B cell (primary cell): ENCODE data around the gene RAB7B. TPM values are rescaled to one million over a fixed set of nuclear protein-coding genes. Genes with fewer than 3 reads are reported as not detected.

ENCODE experiments used
- ATAC-seq: fragments of 200-7000 bp; cut with Tn5 transposase; one replicate; pipeline ENCODE4 v1.10.0; 2021; ENCODE audit warnings: low read depth, mild to moderate bottlenecking, moderate number of reproducible peaks, moderate library complexity
- CTCF ChIA-PET: fragments of 350-600 bp; sonication (Branson Sonifier 250); formaldehyde crosslinking; loops from one replicate; lab custom pipeline; 2021; ENCODE audit warnings: antibody characterized with exemption, inconsistent platforms; lab: Charles Lee
- POLR2A ChIA-PET: fragments of 350-600 bp; sonication (Branson Sonifier 250); formaldehyde crosslinking; loops from one replicate; lab custom pipeline; 2021; ENCODE audit warnings: antibody characterized with exemption; lab: Charles Lee
- DNase-seq: peaks from one replicate; pipeline ENCODE4 v3.0.0; 2013
- H2AFZ ChIP-seq: 2 replicates; pipeline ENCODE4 v1.6.1; 2012; ENCODE audit warnings: mild to moderate bottlenecking, low read depth, low read length; ENCODE audit not compliant: insufficient read depth, poor library complexity, severe bottlenecking
- H3K27ac ChIP-seq, 2 donors: 1 replicate in 1 of 2; 2 replicates in 1 of 2; pipeline ENCODE4 v1.5.1; 2012 to 2013; ENCODE audit warnings: low read length in 2 of 2, mild to moderate bottlenecking in 2 of 2, moderate library complexity in 1 of 2
- H3K27me3 ChIP-seq, 4 experiments: fragments of 200-600 bp in 1 of 4; sonication (generic) in 1 of 4; replicated peaks in 1 of 4; 1 replicate in 2 of 4; 2 replicates in 2 of 4; pipeline versions ENCODE4 v1.6.1 to v1.7.0; 2013 to 2016; ENCODE audit warnings: low read length in 3 of 4, mild to moderate bottlenecking in 2 of 4, mixed read lengths in 1 of 4, moderate library complexity in 1 of 4; ENCODE audit not compliant: insufficient read depth in 4 of 4, control insufficient read depth in 3 of 4; ENCODE audit errors: control extremely low read depth in 1 of 4
- H3K36me3 ChIP-seq, 2 experiments: replicated peaks in 1 of 2; 1 replicate in 1 of 2; 2 replicates in 1 of 2; pipeline versions ENCODE4 v1.6.1 to v1.7.1; 2013; ENCODE audit warnings: low read length in 1 of 2; ENCODE audit not compliant: insufficient read depth in 2 of 2, control insufficient read depth in 1 of 2; ENCODE audit errors: control extremely low read depth in 1 of 2, extremely low read depth in 1 of 2
- H3K4me1 ChIP-seq, 2 donors: fragments of 200-600 bp in 1 of 2; sonication (generic) in 1 of 2; 1 replicate in 1 of 2; 2 replicates in 1 of 2; pipeline versions ENCODE4 v1.5.1 to v1.6.1; 2013 to 2017; ENCODE audit warnings: low read length in 2 of 2; ENCODE audit not compliant: control insufficient read depth in 2 of 2, insufficient read depth in 2 of 2
- H3K4me2 ChIP-seq: replicated peaks from 2 replicates; pipeline ENCODE3; 2012; ENCODE audit warnings: mild to moderate bottlenecking, low read depth, low read length; ENCODE audit not compliant: poor library complexity, severe bottlenecking
- H3K4me3 ChIP-seq, 5 experiments: fragments of 200-600 bp in 1 of 5; sonication (generic) in 1 of 5; 1 replicate in 3 of 5; 2 replicates in 2 of 5; pipeline versions ENCODE4 v1.5.1 to v1.7.0; 2011 to 2016; ENCODE audit warnings: low read length in 4 of 5, mild to moderate bottlenecking in 4 of 5, low read depth in 2 of 5, control low read depth in 1 of 5, moderate library complexity in 1 of 5; ENCODE audit not compliant: insufficient read depth in 1 of 5; ENCODE audit errors: control extremely low read depth in 1 of 5, extremely low read depth in 1 of 5
- H3K79me2 ChIP-seq: fragments of 200-600 bp; sonication (generic); one replicate; pipeline ENCODE4 v1.6.0; 2016; ENCODE audit warnings: low read length; ENCODE audit not compliant: control insufficient read depth, insufficient read depth
- H3K9ac ChIP-seq: fragments of 200-600 bp; sonication (generic); 2 replicates; pipeline ENCODE4 v1.6.1; 2017; ENCODE audit warnings: mild to moderate bottlenecking, low read length, moderate library complexity
- H3K9me3 ChIP-seq, 3 donors: one replicate each; pipeline versions ENCODE4 v1.6.1 to v1.7.1; 2013; ENCODE audit warnings: low read length in 2 of 3; ENCODE audit not compliant: control insufficient read depth in 2 of 3, insufficient read depth in 1 of 3; ENCODE audit errors: control extremely low read depth in 1 of 3
- H4K20me1 ChIP-seq: 2 replicates; pipeline ENCODE4 v1.6.0; 2012; ENCODE audit warnings: mild to moderate bottlenecking, low read length; ENCODE audit not compliant: insufficient read depth, control insufficient read depth, poor library complexity, severe bottlenecking
- H3K27ac Mint-ChIP-seq: one replicate; pipeline ENCODE4 v1.8.0; 2021; ENCODE audit warnings: mixed read lengths
- H3K27me3 Mint-ChIP-seq: one replicate; pipeline ENCODE4 v1.8.0; 2021; ENCODE audit warnings: mixed read lengths
- H3K4me1 Mint-ChIP-seq: one replicate; pipeline ENCODE4 v1.8.0; 2021; ENCODE audit warnings: mixed read lengths
- H3K4me3 Mint-ChIP-seq: one replicate; pipeline ENCODE4 v1.8.0; 2021; ENCODE audit warnings: mixed read lengths
- H3K9me3 Mint-ChIP-seq: one replicate; pipeline ENCODE4 v1.8.0; 2022; ENCODE audit warnings: mixed read lengths; ENCODE audit not compliant: insufficient read depth
- CTCF ChIP-seq: fragments of 200-600 bp; IDR thresholded peaks from one replicate; pipeline ENCODE4 v1.8.0; 2022; ENCODE audit warnings: antibody characterized with exemption, mild to moderate bottlenecking
- EZH2 ChIP-seq: IDR thresholded peaks from 2 replicates; pipeline ENCODE4 v1.6.1; 2012; ENCODE audit warnings: borderline replicate concordance, low read depth, mild to moderate bottlenecking, moderate library complexity, low read length; ENCODE audit not compliant: insufficient read depth, poor library complexity, severe bottlenecking
- WGBS: methylation state at CpG from one replicate; pipeline ENCODE4 v1.1.5; 2013; ENCODE audit warnings: missing lambda C conversion rate; ENCODE audit not compliant: insufficient coverage; 5-methylcytosine and 5-hydroxymethylcytosine counted together
- intact Hi-C: fragments of 100-400 bp; cut with micrococcal nuclease; formaldehyde crosslinking; loops from one replicate; pipeline ENCODE4 v1.10.0; 2022
- polyA plus RNA-seq: library from polyadenylated mRNA; depleted of rRNA; stranded (reverse); fragments of >200 nt; gene quantifications from 2 replicates; pipeline ENCODE4 v1.2.3, GENCODE V29; 2012
- total RNA-seq, 2 donors: library from RNA; stranded (reverse); fragments of 120-200 nt in 1 of 2; gene quantifications; 1 replicate in 1 of 2; 2 replicates in 1 of 2; pipeline versions ENCODE4 v1.2.3 to v1.2.4, GENCODE V29; 2013 to 2022

Gene RAB7B
- total and polyA plus RNA-seq, 2 donors (not counting 1 experiment from before 2014, with no cell fraction given), result not detected

DNA sequence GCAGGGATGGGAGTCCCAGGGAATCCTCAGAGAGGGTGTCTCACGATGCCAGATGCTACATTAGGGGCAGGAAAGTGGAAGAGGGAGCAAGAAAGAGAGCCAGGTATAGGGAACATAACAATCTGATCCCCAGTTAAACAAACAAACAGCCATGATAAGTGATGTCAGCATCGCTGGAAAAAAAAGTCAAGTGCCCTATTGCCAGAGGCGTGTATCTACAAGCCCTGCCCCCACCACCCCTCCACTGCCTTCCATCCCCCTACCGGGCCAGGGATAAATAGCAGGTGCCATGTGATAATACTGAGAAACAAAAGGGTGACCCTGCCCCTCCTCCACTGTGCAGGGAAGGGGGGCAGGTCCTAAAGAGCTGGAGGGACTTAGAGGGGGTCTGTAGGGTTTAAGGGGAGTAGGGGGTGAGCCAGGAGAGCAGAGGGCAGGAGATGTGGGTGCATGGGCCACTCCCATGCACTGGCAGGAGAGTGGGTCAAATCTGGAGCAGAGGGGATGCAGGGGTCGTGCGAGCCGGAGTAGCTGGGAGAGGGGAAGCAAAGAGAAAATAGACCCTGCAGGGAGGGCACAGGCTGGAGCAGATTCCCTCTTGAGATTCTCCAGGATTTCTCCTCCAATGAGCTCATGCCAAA lies 63.4 kb downstream of the RAB7B start:
- Mint-ChIP-seq H3K27me3 (peaks cover 55% of the 10 kb centered on the region), H3K9me3 (no peaks in the 10 kb centered on the region), H3K27ac (no peak overlapping the region), H3K4me1 (no peaks in the 10 kb centered on the region), H3K4me3 (no peak overlapping the region)
- CTCF ChIA-PET, result no interaction called here
- Histone ChIP-seq H4K20me1 (no peaks in the 10 kb centered on the region), H3K9ac (no peak overlapping the region), H3K27ac (no peak overlapping the region), H3K4me1 (no peaks in the 10 kb centered on the region), H3K79me2 (no peaks in the 10 kb centered on the region), H3K36me3 (no peaks in the 10 kb centered on the region), H3K4me2 (no peak overlapping the region), H3K9me3 (no peaks in the 10 kb centered on the region), H3K4me3 (no peak overlapping the region), H3K27me3 (peaks cover 0 to 12% (median 0%) of the 10 kb centered on the region in 4 experiments), H2AFZ (no peak overlapping the region)
- intact Hi-C loops, result no loop called here
- DNase-seq (no peak), ATAC-seq (no peak)
- POLR2A ChIA-PET, result no interaction called here
- WGBS, result 80% methylated on average over 1 of the region's 7 CpGs
- TF ChIP-seq CTCF (peak; percentile 12), EZH2 (no peak)

DNA sequence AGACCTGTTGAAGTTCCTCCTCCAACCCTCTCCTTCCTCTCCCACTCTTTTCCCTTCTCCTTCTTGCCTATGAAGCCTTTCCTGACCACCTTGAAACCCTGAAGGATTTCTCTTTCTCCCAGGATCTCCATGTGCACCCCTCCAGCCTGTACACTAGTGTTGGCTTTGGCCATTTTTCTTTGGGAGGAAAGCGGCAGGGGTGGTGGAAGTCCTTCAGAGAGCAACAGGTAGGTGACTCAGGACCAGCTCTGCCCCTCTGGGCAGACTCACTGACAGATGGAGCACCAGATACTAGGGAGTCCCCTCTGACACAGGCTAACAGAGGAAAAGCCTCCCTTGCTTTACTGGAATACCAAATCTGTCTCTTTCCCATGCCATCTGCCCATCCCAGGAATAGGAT lies 64.5 kb downstream of the RAB7B start:
- DNase-seq, result no peak
- peaks cover 58% of the 10 kb centered on the region for H3K27me3 Mint-ChIP-seq
- no peak overlapping the region for H3K4me3 ChIP-seq
- no CpG with 5 or more reads among the region's 1 CpG for WGBS
- no peaks in the 10 kb centered on the region for H3K36me3 ChIP-seq
- no peak overlapping the region for H3K4me3 Mint-ChIP-seq
- no peaks in the 10 kb centered on the region for H3K9me3 Mint-ChIP-seq
- no peak overlapping the region for H2AFZ ChIP-seq
- ChIA-PET POLR2A (no interaction called here), CTCF (no interaction called here)
- H3K27me3 ChIP-seq, result peaks cover 0 to 12% (median 1%) of the 10 kb centered on the region in 4 experiments
- no peak overlapping the region for H3K9ac ChIP-seq
- H4K20me1 ChIP-seq, result no peaks in the 10 kb centered on the region
- H3K4me1 Mint-ChIP-seq, result no peaks in the 10 kb centered on the region
- H3K79me2 ChIP-seq, result no peaks in the 10 kb centered on the region
- H3K27ac Mint-ChIP-seq, result no peak overlapping the region
- H3K9me3 ChIP-seq, result no peaks in the 10 kb centered on the region
- TF ChIP-seq EZH2, result no peak
- no peak for TF ChIP-seq CTCF
- no peak overlapping the region for H3K4me2 ChIP-seq
- H3K4me1 ChIP-seq, result no peaks in the 10 kb centered on the region
- intact Hi-C loops, result no loop called here
- ATAC-seq, result no peak
- H3K27ac ChIP-seq, result no peak overlapping the region
